ENCODE data around the gene FAM3D. TPM values are rescaled to one million over a fixed set of nuclear protein-coding genes. Genes with fewer than 3 reads are reported as not detected.

Gene FAM3D
- total RNA-seq, 1 experiment from 2014 or later: 0.32 TPM

- Histone ChIP-seq H3K9ac (ENCODE audit: low read length) (no peak overlapping the region), H3K4me1 (ENCODE audit: control insufficient read depth in 1 of 2, insufficient read depth in 2 of 2, low read length in 2 of 2) (no peaks in the 10 kb centered on the region), H4K20me1 (ENCODE audit: insufficient read depth) (no peaks in the 10 kb centered on the region), H2AFZ (ENCODE audit: low read depth, low read length, poor library complexity, severe bottlenecking) (no peak overlapping the region), H3K9me2 (ENCODE audit: insufficient read depth) (no peaks in the 10 kb centered on the region), H3K79me2 (ENCODE audit: insufficient read depth, low read length) (no peaks in the 10 kb centered on the region), H3K27ac (ENCODE audit: low read depth, low read length) (no peak overlapping the region), H3K4me3 (replicated peaks in 1 of 2; ENCODE audit: low read depth in 1 of 2, low read length in 2 of 2) (no peak overlapping the region), H3K4me2 (ENCODE audit: low read length) (no peak overlapping the region), H3K9me3 (ENCODE audit: control insufficient read depth in 1 of 2, insufficient read depth in 1 of 2, low read depth in 1 of 2, low read length in 2 of 2) (no peaks in the 10 kb centered on the region), H3K27me3 (ENCODE audit: insufficient read depth, low read length) (no peaks in the 10 kb centered on the region), H3K36me3 (ENCODE audit: control insufficient read depth in 1 of 2, insufficient read depth in 2 of 2, low read length in 2 of 2) (no peaks in the 10 kb centered on the region)
- ChIA-PET RAD21 (ENCODE audit: low non-redundant PET in 1 of 2, low total read pairs in 2 of 2, uncharacterized antibody in 2 of 2, unreplicated experiment in 2 of 2) (no interaction called here), CTCF (interaction anchor here (1.0 kb wide), 1 partner anchor 19 kb away, joined by 3 read pairs; no protein-coding TSS in a partner anchor), POLR2A (no interaction called here)
- ATAC-seq (no peak), DNase-seq (ENCODE audit: low read depth, low spot score) (no peak)
- intact Hi-C loops (cut with micrococcal nuclease): no loop called here
- BruUV-seq (replicated peaks): no TSS peak
- TF ChIP-seq, protein P1, sequence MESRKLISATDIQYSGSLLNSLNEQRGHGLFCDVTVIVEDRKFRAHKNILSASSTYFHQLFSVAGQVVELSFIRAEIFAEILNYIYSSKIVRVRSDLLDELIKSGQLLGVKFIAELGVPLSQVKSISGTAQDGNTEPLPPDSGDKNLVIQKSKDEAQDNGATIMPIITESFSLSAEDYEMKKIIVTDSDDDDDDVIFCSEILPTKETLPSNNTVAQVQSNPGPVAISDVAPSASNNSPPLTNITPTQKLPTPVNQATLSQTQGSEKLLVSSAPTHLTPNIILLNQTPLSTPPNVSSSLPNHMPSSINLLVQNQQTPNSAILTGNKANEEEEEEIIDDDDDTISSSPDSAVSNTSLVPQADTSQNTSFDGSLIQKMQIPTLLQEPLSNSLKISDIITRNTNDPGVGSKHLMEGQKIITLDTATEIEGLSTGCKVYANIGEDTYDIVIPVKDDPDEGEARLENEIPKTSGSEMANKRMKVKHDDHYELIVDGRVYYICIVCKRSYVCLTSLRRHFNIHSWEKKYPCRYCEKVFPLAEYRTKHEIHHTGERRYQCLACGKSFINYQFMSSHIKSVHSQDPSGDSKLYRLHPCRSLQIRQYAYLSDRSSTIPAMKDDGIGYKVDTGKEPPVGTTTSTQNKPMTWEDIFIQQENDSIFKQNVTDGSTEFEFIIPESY (IDR thresholded peaks at IDR 0.05; ENCODE audit: extremely low read depth, insufficient replicate concordance, low read length): no peak
- TF ChIP-seq SIN3A (IDR thresholded peaks at IDR 0.05; ENCODE audit: low read depth): no peak
- TF ChIP-seq EZH2phosphoT487 (IDR thresholded peaks at IDR 0.05; ENCODE audit: borderline replicate concordance): no peak
- TF ChIP-seq EZH2 (IDR thresholded peaks at IDR 0.05): no peak
- TF ChIP-seq, protein P2, sequence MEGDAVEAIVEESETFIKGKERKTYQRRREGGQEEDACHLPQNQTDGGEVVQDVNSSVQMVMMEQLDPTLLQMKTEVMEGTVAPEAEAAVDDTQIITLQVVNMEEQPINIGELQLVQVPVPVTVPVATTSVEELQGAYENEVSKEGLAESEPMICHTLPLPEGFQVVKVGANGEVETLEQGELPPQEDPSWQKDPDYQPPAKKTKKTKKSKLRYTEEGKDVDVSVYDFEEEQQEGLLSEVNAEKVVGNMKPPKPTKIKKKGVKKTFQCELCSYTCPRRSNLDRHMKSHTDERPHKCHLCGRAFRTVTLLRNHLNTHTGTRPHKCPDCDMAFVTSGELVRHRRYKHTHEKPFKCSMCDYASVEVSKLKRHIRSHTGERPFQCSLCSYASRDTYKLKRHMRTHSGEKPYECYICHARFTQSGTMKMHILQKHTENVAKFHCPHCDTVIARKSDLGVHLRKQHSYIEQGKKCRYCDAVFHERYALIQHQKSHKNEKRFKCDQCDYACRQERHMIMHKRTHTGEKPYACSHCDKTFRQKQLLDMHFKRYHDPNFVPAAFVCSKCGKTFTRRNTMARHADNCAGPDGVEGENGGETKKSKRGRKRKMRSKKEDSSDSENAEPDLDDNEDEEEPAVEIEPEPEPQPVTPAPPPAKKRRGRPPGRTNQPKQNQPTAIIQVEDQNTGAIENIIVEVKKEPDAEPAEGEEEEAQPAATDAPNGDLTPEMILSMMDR (IDR thresholded peaks at IDR 0.05 in 2 of 3, conservative IDR thresholded peaks at IDR 0.05 in 1 of 3; ENCODE audit: borderline replicate concordance in 1 of 3, insufficient read depth in 1 of 3, low read depth in 2 of 3, low read length in 2 of 3): no peak
- TF ChIP-seq YY1 (IDR thresholded peaks at IDR 0.05; ENCODE audit: extremely low read depth, insufficient replicate concordance, low read depth, low read length): no peak
- no peak for TF ChIP-seq SP1 (IDR thresholded peaks at IDR 0.05; ENCODE audit: low read depth)
- TF ChIP-seq ZFX (IDR thresholded peaks at IDR 0.05): no peak
- TF ChIP-seq SRF (IDR thresholded peaks at IDR 0.05; ENCODE audit: low read depth): no peak
- no peak for TF ChIP-seq FOSL1 (IDR thresholded peaks at IDR 0.05; ENCODE audit: low read depth)
- TF ChIP-seq RAD21 (IDR thresholded peaks at IDR 0.05; ENCODE audit: low read depth): no peak
- TF ChIP-seq, protein P3, sequence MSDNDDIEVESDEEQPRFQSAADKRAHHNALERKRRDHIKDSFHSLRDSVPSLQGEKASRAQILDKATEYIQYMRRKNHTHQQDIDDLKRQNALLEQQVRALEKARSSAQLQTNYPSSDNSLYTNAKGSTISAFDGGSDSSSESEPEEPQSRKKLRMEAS (IDR thresholded peaks at IDR 0.05): no peak
- TF ChIP-seq CBX3 (IDR thresholded peaks at IDR 0.05; ENCODE audit: low read depth): no peak
- no peak for TF ChIP-seq ATF3 (IDR thresholded peaks at IDR 0.05)
- TF ChIP-seq JUND (IDR thresholded peaks at IDR 0.05): no peak
- TF ChIP-seq POLR2A (IDR thresholded peaks at IDR 0.05; ENCODE audit: borderline replicate concordance, extremely low read depth, insufficient read depth, insufficient read length): no peak
- no peak for TF ChIP-seq ZNF274 (IDR thresholded peaks at IDR 0.05; ENCODE audit: low read depth, low read length)
- no peak for TF ChIP-seq EGR1 (IDR thresholded peaks at IDR 0.05; ENCODE audit: low read depth)
These were observed 45.3 kb downstream of the FAM3D start for GRCh38 chr3:58621086-58621830.
